ENCODE measurements around the gene CAMSAP3.

Gene CAMSAP3

GRCh38 chr19:7648265-7649014 is 52.8 kb downstream of the CAMSAP3 start:
- DNase-seq, result no peak

GRCh38 chr19:7650148-7650547 is 54.5 kb downstream of the CAMSAP3 start:
- no peak for DNase-seq

- DNase-seq, result peak; percentile 69 to 83
These were observed 56.5 kb downstream of the CAMSAP3 start for GRCh38 chr19:7652061-7652641.

- DNase-seq, result no peak
These were observed 58.7 kb downstream of the CAMSAP3 start for GRCh38 chr19:7654401-7654800.

- DNase-seq, result peak in 1 of 2 donors; percentile 43
These were observed 59.9 kb downstream of the CAMSAP3 start for GRCh38 chr19:7655581-7655980.

- peak in 1 of 2 donors; percentile 56 for DNase-seq
These were observed 61.6 kb downstream of the CAMSAP3 start for GRCh38 chr19:7657131-7657751.

- no peak for DNase-seq
These were observed 62.6 kb downstream of the CAMSAP3 start for GRCh38 chr19:7658219-7658686.

- DNase-seq, result no peak
These were observed 66.3 kb downstream of the CAMSAP3 start for GRCh38 chr19:7661744-7662538.

- no peak for DNase-seq
These were observed 67.0 kb downstream of the CAMSAP3 start for GRCh38 chr19:7662657-7663056.

- no peak for DNase-seq
These were observed 68.0 kb downstream of the CAMSAP3 start for GRCh38 chr19:7663706-7664105.

- no peak for DNase-seq
These were observed 69.4 kb downstream of the CAMSAP3 start for GRCh38 chr19:7665076-7665475.
